ENCODE measurements around the gene DCAF15.
"Not testable (repeated sequence)": the region's sequence is repeated elsewhere in the genome, so short reads cannot be mapped to it uniquely, and the experiment has no call there.

The DCAF15 gene

GRCh38 chr19:13952154-13952930, at the start of gene DCAF15:
TSS of gene DCAF15 (plus strand) at chr19:13952509. CDS start at chr19:13952513, 4 bp downstream.
- peak; percentile 86 to 100 (median 99) for DNase-seq

DNA sequence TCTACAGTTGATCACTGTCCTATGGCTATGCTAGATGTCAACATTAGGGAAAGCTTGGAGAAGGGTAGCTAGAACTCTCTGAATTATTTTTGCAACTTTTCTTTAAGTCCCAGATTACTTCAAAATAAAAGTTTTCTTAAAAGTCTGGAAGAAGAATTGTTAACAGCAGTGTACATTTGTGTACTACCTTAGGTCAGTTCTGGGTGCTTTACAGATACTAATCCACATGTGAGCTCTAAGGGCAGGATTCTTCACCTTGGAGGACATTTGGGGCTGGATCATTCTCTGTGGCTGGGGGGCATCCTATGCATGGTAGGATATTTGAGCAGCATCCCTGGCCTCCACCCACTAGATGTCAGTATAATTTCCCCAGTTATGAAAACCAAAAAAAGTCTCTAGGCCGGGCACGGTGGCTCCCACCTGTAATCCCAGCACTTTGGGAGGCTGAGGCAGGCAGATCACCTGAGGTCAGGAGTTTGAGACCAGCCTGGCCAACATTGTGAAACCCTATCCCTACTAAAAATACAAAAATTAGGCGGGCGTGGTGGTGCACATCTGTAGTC, 49.2 kb upstream of the DCAF15 start:
- DNase-seq: no peak

- DNase-seq: peak; percentile 31 to 96 (median 84)
Measured at GRCh38 chr19:13905634-13906520, 46.4 kb upstream of the DCAF15 start, which contains the start of the genes BRME1 and CC2D1A. TSS of gene BRME1 (minus strand) at chr19:13906117. CDS start at chr19:13904892, 1,225 bp downstream. TSS of gene CC2D1A (plus strand) at chr19:13906201. CDS start at chr19:13906442, 241 bp downstream.

DNA sequence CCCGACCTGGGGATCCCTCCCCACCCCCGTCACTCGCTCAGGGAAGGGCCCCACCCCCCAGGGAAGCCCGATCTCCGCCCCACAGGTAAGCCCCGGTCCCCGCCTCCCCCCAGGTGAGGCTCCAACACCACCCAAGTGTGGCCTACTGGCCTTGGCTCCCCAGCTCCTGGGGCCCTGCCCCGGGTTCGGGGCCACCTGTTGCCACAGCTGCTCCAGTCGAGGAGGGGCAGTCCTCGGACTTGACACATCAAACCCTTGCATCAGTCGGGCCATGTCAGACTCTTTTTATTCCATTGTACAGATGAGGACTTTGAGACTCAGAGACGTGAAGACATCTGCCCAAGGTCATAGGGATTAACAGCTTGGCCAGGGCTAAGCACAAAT, 45.8 kb upstream of the DCAF15 start:
- DNase-seq: peak in 4 of 51 donors; percentile 27 to 50 (median 43)

DNA sequence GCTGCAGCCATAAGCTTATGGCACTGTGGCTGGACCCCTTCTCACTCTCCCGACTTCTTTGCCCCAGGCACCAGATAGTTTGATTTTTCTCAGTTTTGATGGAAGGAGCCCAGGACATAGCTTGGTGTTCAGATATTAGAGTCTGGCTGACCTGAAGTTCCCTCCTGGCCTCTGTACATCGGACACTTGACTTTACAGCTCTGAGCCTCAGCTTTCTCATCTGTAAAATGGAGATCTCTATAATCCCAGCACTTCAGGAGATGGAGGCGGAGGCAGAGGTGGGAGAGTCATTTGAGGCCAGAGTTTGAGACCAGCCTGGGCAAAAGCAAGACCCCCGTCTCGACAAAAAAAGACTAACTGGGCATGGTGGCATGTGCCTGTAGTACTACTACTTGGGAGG, 45.4 kb upstream of the DCAF15 start:
- no peak for DNase-seq

DNA sequence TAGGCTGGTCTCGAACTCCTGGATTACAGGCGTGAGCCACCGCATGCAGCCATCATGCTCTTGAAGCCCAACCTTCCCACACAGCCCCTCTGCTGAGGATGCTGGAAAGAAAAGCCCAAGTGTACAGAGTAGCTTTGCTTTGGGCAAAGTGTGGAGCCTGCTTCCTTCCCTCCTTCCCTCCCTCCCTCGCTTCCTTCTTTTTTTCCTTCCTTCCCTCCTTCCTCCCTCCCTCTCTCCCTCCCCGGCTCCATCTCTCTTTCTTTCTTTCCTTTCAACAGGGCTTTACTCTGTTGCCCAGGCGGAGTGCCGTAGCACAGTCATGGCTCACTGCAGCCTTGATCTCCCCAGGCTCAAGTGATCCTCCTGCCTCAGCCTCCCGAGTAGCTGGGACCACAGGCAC, 43.6 kb upstream of the DCAF15 start:
- DNase-seq: no peak

GRCh38 chr19:13909430-13909829, 42.9 kb upstream of the DCAF15 start:
- no peak for DNase-seq

DNA sequence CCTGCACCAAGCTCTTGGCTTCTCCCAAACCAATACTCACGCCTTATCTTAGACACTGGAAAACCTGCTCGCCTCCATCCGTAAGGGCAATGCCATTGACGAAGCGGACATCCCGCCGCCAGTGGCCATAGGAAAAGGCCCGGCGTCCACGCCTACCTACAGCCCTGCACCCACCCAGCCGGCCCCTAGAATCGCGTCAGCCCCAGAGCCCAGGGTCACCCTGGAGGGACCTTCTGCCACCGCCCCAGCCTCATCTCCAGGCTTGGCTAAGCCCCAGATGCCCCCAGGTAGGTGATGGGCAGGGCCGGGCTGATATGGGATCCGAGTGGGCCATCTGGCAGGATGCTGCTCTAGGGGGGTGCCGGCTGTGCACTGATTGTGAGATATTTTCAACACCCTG, 39.0 kb upstream of the DCAF15 start:
- DNase-seq: no peak

- DNase-seq: no peak
Measured at GRCh38 chr19:13914777-13915176, 37.5 kb upstream of the DCAF15 start.

GRCh38 chr19:13917888-13918406, 34.4 kb upstream of the DCAF15 start:
- no peak for DNase-seq

DNA sequence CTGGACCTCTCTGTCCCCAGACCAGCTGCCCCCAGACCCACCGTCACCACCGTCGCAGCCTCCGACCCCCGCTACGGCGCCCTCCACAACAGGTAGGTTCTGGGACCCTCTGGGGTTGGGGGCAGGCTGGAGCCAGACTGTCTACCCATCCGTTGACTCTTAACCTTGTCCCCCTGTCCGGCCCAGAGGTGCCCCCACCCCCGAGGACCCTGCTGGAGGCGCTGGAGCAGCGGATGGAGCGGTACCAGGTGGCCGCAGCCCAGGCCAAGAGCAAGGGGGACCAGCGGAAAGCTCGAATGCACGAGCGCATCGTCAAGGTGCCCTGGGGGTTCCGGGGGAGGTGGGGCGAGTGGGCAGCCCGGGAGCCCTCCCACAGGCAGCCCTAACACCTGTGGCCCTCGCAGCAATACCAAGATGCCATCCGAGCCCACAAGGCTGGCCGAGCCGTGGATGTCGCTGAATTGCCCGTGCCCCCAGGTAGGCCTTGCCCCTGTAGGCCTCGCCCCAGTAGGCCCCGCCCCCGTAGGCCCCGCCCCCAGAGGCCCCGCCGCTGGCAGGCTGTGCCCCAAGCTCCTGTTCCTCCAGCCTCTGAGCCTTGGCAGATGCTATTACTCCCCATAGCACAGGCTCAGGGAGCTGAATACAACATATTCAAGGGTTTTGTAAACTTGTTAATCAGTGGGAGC, 33.4 kb upstream of the DCAF15 start:
- no peak for DNase-seq

GRCh38 chr19:13920524-13920923, 31.8 kb upstream of the DCAF15 start:
- DNase-seq: no peak

GRCh38 chr19:13920940-13921747, 31.2 kb upstream of the DCAF15 start:
- peak in 21 of 51 donors; percentile 2 to 50 (median 14) for DNase-seq

- not testable (repeated sequence) for DNase-seq
Measured at GRCh38 chr19:13922118-13922517, 30.2 kb upstream of the DCAF15 start.

DNA sequence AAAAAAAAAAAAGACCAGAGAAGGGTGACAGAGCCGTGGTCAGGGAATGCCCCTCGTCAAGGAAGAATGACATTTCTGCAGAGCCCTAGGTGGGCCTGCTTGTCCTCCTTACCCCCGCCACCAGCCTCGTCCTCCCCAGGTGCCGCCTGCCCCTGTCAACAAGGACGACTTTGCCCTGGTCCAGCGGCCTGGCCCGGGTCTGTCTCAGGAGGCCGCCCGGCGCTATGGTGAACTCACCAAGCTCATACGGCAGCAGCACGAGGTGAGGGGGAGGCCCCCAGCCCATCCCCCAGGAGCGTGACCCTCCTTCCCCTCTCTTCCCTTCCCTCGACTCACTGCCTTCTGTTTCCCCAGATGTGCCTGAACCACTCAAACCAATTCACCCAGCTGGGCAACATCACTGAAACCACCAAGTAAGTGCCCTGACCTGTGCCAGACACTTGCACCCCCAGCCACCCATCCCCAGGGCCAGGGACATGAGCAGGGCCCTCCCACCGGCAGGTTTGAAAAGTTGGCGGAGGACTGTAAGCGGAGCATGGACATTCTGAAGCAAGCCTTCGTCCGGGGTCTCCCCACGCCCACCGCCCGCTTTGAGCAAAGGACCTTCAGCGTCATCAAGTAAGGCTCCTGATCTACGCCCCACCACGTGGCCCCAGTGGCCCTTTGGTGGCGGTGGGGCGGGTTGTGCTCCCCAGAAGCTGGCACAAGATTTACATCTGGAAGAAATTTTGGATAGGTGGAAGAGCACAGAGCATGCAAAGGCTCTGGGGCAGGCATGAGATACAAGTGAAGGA, 28.9 kb upstream of the DCAF15 start:
- no peak for DNase-seq

GRCh38 chr19:13926010-13926409, 26.3 kb upstream of the DCAF15 start:
- no peak for DNase-seq

GRCh38 chr19:13926715-13927114, 25.6 kb upstream of the DCAF15 start:
- no peak for DNase-seq

DNA sequence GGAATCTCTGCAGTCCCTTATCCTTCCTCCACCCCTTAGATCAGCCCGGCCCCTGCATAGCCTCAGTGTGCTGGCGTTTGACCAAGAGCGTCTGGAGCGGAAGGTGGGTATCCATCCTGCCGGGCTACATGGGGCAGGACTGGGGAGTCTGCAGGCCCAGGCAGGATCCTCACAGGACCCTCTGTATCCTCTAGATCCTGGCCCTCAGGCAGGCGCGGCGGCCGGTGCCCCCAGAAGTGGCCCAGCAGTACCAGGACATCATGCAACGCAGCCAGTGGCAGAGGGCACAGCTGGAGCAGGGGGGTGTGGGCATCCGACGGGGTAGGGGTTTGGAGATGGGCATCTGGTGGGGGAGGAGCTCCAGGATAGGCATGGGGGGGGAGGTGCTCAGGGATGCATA, 23.0 kb upstream of the DCAF15 start:
- DNase-seq: no peak

DNA sequence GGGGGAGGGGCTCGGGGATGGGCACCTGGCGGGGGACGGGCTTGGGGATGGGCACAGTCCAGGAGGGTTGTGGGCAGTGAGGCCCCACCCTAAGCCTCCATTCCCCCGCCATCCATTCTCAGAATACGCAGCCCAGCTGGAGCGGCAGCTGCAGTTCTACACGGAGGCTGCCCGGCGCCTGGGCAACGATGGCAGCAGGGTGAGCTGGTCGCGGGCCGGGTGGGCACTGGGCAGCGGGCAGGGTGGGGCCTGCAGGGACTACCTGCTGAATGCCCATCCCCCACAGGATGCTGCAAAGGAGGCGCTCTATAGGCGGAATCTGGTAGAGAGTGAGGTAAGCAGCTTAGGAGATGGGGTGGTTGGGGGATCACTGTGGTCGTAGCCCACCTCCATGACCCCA, 22.4 kb upstream of the DCAF15 start:
- no peak for DNase-seq

Measured in hypothalamus (tissue), 51 donors.